ENCODE measurements around the gene ZNF630.

DNA sequence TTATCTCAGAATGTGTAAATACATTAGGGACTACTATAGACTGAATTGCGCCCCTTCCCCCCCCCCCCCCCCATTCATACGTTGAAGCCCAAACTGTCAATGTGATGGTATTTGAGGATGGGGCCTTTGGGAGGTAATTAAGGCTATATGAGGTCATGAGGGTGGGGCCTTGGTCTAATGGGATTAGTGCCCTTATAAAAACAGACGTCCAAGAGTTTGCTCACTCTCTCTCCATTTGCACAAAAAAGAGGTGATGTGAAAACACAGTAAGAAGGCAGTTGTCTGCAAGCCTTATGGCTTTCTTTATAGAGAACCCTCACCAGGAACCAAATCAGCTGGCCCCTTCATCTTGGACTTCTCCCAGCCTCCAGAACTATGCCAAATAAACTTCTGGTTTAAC is 49.3 kb downstream of the ZNF630 start:
- no peak for TF ChIP-seq GATA2 (IDR thresholded peaks at IDR 0.05; ENCODE audit: low read depth, low read length)
- no peak for TF ChIP-seq GATA3 (IDR thresholded peaks at IDR 0.05; ENCODE audit: low read depth, low read length)

Measured in SH-SY5Y (cell line).